Measurements from ENCODE around the gene HK1.

HK1 gene

DNA sequence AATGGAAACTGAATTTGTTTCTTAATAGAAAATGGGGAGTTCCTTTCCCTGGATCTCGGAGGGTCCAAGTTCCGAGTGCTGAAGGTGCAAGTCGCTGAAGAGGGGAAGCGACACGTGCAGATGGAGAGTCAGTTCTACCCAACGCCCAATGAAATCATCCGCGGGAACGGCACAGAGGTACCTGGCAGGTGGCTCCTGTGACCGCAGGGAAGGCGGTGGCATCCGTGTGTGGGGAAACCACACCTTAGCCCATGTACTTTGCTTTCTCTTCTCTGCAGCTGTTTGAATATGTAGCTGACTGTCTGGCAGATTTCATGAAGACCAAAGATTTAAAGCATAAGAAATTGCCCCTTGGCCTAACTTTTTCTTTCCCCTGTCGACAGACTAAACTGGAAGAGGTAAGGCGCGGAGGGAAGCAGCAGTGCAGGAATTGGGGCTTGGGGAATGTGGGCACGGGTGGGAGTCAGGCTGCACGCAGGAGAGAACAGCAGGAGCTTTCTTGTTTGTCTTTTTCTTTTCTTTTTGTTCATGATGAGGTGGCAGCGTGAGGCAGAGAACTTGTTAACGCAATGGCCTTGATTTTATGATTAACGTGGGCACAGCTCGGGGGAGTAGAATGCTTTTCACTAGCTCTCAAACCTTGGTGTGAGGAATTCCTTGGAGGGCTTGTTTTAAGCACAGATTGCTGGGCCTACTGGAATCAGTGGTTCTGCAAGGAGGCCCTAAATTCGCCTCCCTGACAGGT, 45.4 kb upstream of the HK1 start:
- H3K4me1 ChIP-seq (ENCODE audit: control insufficient read depth, insufficient read depth, low read length), result no peaks in the 10 kb centered on the region
- H3K27ac ChIP-seq (ENCODE audit: extremely low read depth, low read depth, low read length), result no peak overlapping the region
- ChIA-PET CTCF (interaction anchor here (0.6 to 1.0 kb wide), 3 partner anchors 12 to 166 kb away, joined by 3 to 4 read pairs (median 3); no protein-coding TSS in a partner anchor), POLR2A (no interaction called here)
- TF ChIP-seq ZNF549 (tag by site-specific recombination; IDR thresholded peaks at IDR 0.05) (no peak), EGR2 (tag by site-specific recombination; IDR thresholded peaks at IDR 0.05; ENCODE audit: low read depth) (peak; percentile 28; the same call in 1 of the 2 replicates), ZNF544 (tag by site-specific recombination; IDR thresholded peaks at IDR 0.05) (no peak), ZFHX2 (tag by site-specific recombination; conservative IDR thresholded peaks at IDR 0.05) (0 out of 2 replicates have a peak, but pooled peaks have one; percentile 17)
- no peaks in the 10 kb centered on the region for H3K36me3 ChIP-seq (ENCODE audit: control insufficient read depth in 2 of 2, insufficient read depth in 1 of 2, low read length in 2 of 2)
- no peak overlapping the region for H3K4me3 ChIP-seq (ENCODE audit: low read depth, low read length)
- no peaks in the 10 kb centered on the region for H3K9me3 ChIP-seq (ENCODE audit: control insufficient read depth, insufficient read depth, low read depth, low read length)

DNA sequence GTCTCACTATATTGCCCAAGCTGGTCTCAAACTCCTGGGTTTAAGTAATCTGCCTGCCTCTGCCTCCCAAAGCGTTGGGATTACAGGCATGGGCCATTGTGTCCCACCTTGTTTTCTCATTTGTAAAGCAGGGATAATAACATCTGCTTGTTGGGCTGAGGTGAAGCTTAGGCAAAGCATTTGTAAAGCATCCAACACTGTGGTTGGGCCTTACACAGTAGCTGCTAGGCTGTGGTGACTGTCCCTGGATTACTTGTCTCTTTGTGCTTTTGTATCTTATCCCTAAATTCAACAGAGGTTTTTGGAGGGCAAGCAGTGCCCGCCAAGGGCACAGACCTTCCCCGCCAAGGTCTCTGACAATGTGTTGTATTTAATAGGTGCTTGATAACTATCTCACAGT, 43.8 kb upstream of the HK1 start:
- TF ChIP-seq ZNF311 (tag by site-specific recombination; IDR thresholded peaks at IDR 0.05; ENCODE audit: borderline replicate concordance), result no peak
- TF ChIP-seq, protein P1, sequence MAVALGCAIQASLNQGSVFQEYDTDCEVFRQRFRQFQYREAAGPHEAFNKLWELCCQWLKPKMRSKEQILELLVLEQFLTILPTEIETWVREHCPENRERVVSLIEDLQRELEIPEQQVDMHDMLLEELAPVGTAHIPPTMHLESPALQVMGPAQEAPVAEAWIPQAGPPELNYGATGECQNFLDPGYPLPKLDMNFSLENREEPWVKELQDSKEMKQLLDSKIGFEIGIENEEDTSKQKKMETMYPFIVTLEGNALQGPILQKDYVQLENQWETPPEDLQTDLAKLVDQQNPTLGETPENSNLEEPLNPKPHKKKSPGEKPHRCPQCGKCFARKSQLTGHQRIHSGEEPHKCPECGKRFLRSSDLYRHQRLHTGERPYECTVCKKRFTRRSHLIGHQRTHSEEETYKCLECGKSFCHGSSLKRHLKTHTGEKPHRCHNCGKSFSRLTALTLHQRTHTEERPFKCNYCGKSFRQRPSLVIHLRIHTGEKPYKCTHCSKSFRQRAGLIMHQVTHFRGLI (tag by site-specific recombination; IDR thresholded peaks at IDR 0.05), result peak; percentile 65; the same call in 1 of the 2 replicates
- CTCF ChIA-PET, result interaction anchor here (0.6 to 7.5 kb wide), 4 partner anchors 30 to 1030 kb away, joined by 3 to 147 read pairs (median 3); no protein-coding TSS in a partner anchor
- H3K36me3 ChIP-seq (ENCODE audit: control insufficient read depth in 2 of 2, insufficient read depth in 1 of 2, low read length in 2 of 2), result no peaks in the 10 kb centered on the region
- POLR2A ChIA-PET, result no interaction called here
- H3K9me3 ChIP-seq (ENCODE audit: control insufficient read depth, insufficient read depth, low read depth, low read length), result no peaks in the 10 kb centered on the region
- H3K4me3 ChIP-seq (ENCODE audit: low read depth, low read length), result no peak overlapping the region
- no peak overlapping the region for H3K27ac ChIP-seq (ENCODE audit: extremely low read depth, low read depth, low read length)
- no peaks in the 10 kb centered on the region for H3K4me1 ChIP-seq (ENCODE audit: control insufficient read depth, insufficient read depth, low read length)

DNA sequence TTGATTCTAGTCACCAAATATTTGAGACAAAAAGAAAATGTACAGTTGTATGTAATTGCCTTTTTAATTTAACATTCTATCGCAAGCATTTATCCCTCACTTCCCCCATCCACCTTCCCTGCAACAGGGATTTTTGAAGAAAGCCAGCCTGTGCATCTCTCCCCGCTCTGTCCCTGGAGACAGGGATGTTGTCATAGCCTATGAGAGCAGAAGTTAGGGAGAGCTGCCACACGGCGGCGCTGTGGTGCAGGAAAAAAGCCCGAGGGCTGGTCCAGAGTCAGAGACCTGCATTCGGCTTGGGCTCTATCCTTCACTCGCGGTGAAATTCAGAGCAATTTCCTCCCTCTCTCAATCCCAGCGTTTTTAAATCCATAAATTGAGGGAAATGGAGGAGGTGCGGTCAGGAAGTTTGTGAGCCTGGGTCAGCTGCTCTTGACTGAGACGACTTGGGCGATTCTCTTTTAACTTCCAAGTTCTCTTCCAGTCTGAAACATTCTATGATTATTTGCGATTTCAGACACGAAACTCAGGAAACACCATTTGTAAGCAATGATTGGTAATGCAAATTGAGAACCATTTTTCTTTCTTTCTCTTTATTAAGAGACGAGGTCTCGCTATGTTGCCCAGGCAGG, 40.7 kb upstream of the HK1 start:
- no peaks in the 10 kb centered on the region for H3K9me3 ChIP-seq (ENCODE audit: control insufficient read depth, insufficient read depth, low read depth, low read length)
- H3K4me1 ChIP-seq (ENCODE audit: control insufficient read depth, insufficient read depth, low read length), result no peaks in the 10 kb centered on the region
- ChIA-PET CTCF (interaction anchor here (0.6 to 7.5 kb wide), 20 partner anchors 8 to 748 kb away, joined by 3 to 147 read pairs (median 4); no protein-coding TSS in a partner anchor), POLR2A (interaction anchor here (1.6 kb wide), 1 partner anchor 153 kb away, joined by 4 read pairs; no protein-coding TSS in a partner anchor)
- no peaks in the 10 kb centered on the region for H3K36me3 ChIP-seq (ENCODE audit: control insufficient read depth in 2 of 2, insufficient read depth in 1 of 2, low read length in 2 of 2)
- H3K4me3 ChIP-seq (ENCODE audit: low read depth, low read length), result no peak overlapping the region
- no peak overlapping the region for H3K27ac ChIP-seq (ENCODE audit: extremely low read depth, low read depth, low read length)
- no peak for TF ChIP-seq ZNF391 (tag by site-specific recombination; IDR thresholded peaks at IDR 0.05; ENCODE audit: borderline replicate concordance, low read depth)
- no peak for TF ChIP-seq ZNF121 (tag by site-specific recombination; IDR thresholded peaks at IDR 0.05)
- peak; percentile 80 for TF ChIP-seq ZSCAN30 (tag by site-specific recombination; IDR thresholded peaks at IDR 0.05)
- TF ChIP-seq BCL11A (tag by site-specific recombination; IDR thresholded peaks at IDR 0.05; ENCODE audit: low read depth), result no peak
- TF ChIP-seq ZNF791 (tag by site-specific recombination; IDR thresholded peaks at IDR 0.05), result no peak
- TF ChIP-seq ZNF416 (tag by site-specific recombination; IDR thresholded peaks at IDR 0.05), result no peak
- no peak for TF ChIP-seq ZNF37A (tag by site-specific recombination; IDR thresholded peaks at IDR 0.05)
- TF ChIP-seq ZFP37 (tag by site-specific recombination; IDR thresholded peaks at IDR 0.05), result 0 out of 2 replicates have a peak, but pooled peaks have one; percentile 32
- TF ChIP-seq, protein P2, sequence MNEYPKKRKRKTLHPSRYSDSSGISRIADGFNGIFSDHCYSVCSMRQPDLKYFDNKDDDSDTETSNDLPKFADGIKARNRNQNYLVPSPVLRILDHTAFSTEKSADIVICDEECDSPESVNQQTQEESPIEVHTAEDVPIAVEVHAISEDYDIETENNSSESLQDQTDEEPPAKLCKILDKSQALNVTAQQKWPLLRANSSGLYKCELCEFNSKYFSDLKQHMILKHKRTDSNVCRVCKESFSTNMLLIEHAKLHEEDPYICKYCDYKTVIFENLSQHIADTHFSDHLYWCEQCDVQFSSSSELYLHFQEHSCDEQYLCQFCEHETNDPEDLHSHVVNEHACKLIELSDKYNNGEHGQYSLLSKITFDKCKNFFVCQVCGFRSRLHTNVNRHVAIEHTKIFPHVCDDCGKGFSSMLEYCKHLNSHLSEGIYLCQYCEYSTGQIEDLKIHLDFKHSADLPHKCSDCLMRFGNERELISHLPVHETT (tag by site-specific recombination; IDR thresholded peaks at IDR 0.05), result 0 out of 2 replicates have a peak, but pooled peaks have one; percentile 49
- TF ChIP-seq, protein P3, sequence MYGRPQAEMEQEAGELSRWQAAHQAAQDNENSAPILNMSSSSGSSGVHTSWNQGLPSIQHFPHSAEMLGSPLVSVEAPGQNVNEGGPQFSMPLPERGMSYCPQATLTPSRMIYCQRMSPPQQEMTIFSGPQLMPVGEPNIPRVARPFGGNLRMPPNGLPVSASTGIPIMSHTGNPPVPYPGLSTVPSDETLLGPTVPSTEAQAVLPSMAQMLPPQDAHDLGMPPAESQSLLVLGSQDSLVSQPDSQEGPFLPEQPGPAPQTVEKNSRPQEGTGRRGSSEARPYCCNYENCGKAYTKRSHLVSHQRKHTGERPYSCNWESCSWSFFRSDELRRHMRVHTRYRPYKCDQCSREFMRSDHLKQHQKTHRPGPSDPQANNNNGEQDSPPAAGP (tag by site-specific recombination; IDR thresholded peaks at IDR 0.05), result peak; percentile 61; the same call in 1 of the 2 replicates
- TF ChIP-seq, protein P4, sequence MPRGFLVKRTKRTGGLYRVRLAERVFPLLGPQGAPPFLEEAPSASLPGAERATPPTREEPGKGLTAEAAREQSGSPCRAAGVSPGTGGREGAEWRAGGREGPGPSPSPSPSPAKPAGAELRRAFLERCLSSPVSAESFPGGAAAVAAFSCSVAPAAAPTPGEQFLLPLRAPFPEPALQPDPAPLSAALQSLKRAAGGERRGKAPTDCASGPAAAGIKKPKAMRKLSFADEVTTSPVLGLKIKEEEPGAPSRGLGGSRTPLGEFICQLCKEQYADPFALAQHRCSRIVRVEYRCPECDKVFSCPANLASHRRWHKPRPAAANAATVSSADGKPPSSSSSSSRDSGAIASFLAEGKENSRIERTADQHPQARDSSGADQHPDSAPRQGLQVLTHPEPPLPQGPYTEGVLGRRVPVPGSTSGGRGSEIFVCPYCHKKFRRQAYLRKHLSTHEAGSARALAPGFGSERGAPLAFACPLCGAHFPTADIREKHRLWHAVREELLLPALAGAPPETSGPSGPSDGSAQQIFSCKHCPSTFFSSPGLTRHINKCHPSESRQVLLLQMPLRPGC (tag by site-specific recombination; IDR thresholded peaks at IDR 0.05), result no peak
- TF ChIP-seq ZNF366 (tag by site-specific recombination; conservative IDR thresholded peaks at IDR 0.05), result peak; percentile 53; the same call in 1 of the 2 replicates
- no peak for TF ChIP-seq ZBTB21 (tag by site-specific recombination; IDR thresholded peaks at IDR 0.05)
- TF ChIP-seq KLF10 (tag by site-specific recombination; IDR thresholded peaks at IDR 0.05), result 0 out of 2 replicates have a peak, but pooled peaks have one; percentile 38
- peak; percentile 62; the same call in 1 of the 2 replicates for TF ChIP-seq PRDM1 (tag by site-specific recombination; IDR thresholded peaks at IDR 0.05)
- TF ChIP-seq ZBTB17 (tag by site-specific recombination; IDR thresholded peaks at IDR 0.05), result peak; percentile 74
- peak; percentile 98 for TF ChIP-seq ZNF654 (tag by site-specific recombination; IDR thresholded peaks at IDR 0.05; ENCODE audit: low read depth)

Measured in HEK293 (cell line).